Stimulated activated CD4-positive, alpha-beta T cell treated with anti-CD3 and anti-CD28 coated beads, Interleukin-1b, Interleukin-23, amount 100 ng/mL, for 48 hours (primary cell): Measurements from ENCODE around the gene RAP1GAP.
A peak's percentile ranks its signal among the peaks of the same experiment; 100 is the strongest.
"Not testable (repeated sequence)": the region's sequence is repeated elsewhere in the genome, so short reads cannot be mapped to it uniquely, and the experiment has no call there.

Experiments used
- DNase-seq: peaks from one replicate; pipeline ENCODE4 v3.0.0-alpha.2; 2020

Gene RAP1GAP

GRCh38 chr1:21641967-21642739 lies 27.0 kb downstream of the RAP1GAP start:
- no peak for DNase-seq

GRCh38 chr1:21641537-21641936 lies 27.6 kb downstream of the RAP1GAP start:
- no peak for DNase-seq

DNA sequence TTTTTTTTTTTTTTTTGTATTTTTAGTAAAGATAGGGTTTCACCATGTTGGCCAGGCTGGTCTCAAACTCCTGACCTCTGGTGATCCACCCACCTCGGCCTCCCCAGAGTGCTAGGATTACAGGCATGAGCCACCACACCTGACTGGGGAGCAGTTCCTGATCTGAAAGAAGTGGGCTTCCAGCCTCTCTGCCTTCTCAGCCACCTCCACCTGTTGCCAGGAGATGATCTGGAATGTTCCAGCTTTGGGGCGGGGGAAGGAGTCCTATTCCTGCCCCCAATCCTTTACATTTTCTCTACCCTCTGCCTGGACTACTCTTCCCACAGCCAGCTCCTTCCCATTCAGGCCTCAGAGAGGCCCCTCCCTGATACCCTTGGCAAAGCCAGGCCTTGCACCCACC lies 28.1 kb downstream of the RAP1GAP start:
- no peak for DNase-seq

DNA sequence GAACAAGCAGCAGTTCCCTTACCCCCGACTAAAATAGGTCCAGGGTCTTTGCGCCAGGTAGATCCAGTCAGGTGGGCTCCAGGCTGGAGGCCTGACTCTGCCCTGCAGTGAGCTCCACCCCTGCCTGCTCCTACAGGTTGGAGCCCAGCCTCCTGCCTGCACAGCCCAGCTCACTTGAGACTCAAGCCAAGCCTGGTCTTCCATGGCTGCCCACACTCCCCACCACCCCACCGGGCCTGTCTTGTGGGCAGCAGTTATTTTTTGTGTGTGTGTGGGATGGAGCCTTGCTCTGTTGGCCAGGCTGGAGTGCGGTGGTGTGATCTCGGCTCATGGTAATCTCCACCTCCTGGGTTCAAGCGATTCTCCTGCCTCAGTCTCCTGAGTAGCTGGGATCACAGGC lies 28.5 kb downstream of the RAP1GAP start:
- DNase-seq = no peak

- DNase-seq = no peak
Measured at GRCh38 chr1:21639594-21640041, 29.5 kb downstream of the RAP1GAP start.

DNA sequence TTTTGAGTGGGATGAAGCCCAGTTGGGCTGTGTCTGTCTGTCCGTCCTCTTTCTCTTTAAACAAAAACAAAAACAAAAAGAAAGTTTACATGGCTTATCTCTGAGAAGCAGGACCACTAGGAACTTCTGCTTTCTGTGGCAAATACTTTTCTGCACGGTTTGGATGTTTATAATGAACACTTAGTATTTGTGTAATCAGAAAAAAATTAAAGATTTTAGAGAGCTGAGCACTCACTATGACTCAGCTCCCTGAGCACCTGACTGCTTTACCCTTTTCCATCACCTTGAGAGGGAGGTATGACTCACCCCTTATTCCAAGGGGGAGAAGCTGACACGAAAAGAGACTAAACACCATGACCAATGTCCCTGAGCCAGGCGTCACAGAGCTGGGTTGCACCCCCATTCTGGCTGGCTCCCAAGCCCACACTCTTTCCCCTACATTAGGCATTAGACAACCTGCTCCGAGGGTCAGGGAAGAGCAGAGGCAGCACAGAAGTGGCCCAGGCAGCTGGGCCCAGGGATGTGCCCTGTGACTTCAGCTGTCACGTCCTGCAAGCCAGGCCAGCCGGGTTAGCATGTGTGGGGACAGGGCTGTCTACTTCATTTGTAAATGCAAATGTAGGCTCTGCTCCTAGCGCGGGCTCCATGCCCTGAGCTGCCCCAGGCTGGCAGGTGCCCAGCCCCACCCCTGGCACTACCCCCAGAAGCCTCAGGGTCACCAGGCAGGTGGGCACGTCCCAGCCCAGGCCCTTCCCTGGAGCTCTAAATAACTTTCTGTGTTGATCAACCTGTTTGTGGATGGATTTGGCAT lies 30.4 kb downstream of the RAP1GAP start:
- DNase-seq = peak; percentile 12

- DNase-seq = no peak
Measured at GRCh38 chr1:21637514-21637913, 31.6 kb downstream of the RAP1GAP start.

DNA sequence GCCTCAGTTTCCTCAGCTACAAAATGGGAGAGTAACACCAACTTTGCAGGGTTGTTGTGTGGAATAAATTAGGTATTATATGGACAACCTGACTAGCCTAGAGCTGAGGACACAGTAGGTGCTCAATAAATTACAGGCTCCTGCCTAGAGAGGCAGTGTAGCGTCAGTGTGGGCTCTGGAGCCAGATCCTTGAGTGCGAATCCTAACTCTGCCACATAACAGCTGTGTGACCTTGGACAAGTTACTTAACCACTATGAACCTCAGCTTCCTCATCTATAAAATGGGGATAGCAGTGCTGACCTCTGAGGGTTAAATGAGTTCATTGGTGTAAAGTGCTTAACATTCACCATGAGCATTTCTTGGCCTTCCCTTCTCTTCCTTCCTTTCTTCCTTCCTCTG lies 33.1 kb downstream of the RAP1GAP start:
- no peak for DNase-seq

DNA sequence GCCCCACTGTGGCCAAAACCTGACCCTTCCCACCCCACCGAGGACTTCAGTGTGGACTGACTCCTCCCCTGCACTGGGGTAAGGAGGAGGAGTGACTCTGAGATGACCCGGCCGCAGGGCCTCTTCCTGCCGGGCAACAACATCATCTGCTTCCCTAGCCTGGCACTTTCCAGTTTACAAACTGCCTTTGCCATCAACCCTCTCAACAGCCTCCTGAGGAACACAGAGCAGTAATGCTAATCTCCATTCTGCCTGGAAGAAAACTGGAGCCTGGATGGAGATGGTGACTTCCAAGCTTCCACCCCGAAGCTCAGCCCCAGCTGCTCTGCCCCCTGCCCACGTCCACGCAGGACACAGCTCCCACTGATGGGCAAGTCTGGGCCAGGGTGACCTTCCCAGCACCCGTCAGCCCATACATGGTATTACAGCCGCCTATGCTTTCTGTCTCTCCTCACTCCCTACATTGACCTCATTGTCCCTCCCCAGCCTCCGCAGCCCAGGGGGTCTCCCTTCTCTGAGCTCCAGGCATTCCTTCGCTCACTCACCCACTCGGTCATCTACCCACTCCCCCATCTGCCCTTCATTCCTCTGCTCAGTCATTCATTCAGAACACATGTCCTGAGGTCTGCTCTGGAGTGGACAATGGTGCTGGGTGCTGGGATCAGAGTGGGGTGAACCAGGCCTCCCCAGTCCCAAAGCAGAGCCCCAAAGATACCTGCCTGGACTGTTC lies 34.2 kb downstream of the RAP1GAP start:
- DNase-seq = no peak

GRCh38 chr1:21633992-21634805 lies 35.0 kb downstream of the RAP1GAP start:
- DNase-seq = no peak

- DNase-seq = no peak
Measured at GRCh38 chr1:21633141-21633755, 35.9 kb downstream of the RAP1GAP start.

- DNase-seq = no peak
Measured at GRCh38 chr1:21631944-21632887, 36.9 kb downstream of the RAP1GAP start.

GRCh38 chr1:21631590-21631943 lies 37.6 kb downstream of the RAP1GAP start:
- not testable (repeated sequence) for DNase-seq

GRCh38 chr1:21630571-21631343 lies 38.4 kb downstream of the RAP1GAP start:
- DNase-seq = no peak

DNA sequence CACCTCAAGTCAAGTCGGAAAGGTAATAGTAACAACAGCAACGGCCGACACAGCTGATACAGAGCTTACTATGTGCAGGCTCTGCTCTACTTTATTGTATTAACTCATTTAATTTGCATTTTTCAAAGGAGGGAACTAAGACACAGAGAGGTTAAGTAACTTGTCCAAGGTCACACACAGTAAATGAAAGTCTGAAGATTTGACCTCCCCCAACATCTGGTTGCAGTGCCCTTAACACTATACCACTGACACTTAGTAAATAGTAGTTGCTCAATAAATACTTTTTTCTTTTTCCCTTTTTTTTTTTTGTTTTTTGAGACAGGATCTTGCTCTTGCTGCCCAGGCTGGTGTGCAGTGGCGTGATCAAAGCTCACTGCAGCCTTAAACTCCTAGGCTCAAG lies 39.2 kb downstream of the RAP1GAP start:
- no peak for DNase-seq

- no peak for DNase-seq
Measured at GRCh38 chr1:21628798-21629393, 40.3 kb downstream of the RAP1GAP start.

DNA sequence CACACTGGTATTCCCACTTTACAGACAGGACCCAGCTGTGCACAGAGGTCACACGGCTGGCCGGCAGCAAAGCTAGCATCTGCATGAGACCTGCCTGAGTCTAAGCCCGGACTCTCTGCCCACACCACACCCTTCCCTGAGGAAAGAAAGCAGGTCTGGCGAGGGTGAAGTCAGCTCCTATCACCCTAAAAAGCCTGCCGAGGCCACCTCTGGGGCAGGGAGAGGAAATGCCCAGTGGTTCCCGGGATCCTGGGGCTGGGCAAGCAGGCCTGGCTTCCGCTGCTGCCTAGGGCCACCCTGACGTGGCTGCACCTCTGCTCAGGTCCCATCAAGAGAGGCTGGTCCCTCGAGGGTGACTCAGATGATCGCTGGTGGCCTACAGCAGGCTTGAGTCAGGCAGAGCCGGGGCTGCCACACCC lies 42.2 kb downstream of the RAP1GAP start:
- DNase-seq = no peak

DNA sequence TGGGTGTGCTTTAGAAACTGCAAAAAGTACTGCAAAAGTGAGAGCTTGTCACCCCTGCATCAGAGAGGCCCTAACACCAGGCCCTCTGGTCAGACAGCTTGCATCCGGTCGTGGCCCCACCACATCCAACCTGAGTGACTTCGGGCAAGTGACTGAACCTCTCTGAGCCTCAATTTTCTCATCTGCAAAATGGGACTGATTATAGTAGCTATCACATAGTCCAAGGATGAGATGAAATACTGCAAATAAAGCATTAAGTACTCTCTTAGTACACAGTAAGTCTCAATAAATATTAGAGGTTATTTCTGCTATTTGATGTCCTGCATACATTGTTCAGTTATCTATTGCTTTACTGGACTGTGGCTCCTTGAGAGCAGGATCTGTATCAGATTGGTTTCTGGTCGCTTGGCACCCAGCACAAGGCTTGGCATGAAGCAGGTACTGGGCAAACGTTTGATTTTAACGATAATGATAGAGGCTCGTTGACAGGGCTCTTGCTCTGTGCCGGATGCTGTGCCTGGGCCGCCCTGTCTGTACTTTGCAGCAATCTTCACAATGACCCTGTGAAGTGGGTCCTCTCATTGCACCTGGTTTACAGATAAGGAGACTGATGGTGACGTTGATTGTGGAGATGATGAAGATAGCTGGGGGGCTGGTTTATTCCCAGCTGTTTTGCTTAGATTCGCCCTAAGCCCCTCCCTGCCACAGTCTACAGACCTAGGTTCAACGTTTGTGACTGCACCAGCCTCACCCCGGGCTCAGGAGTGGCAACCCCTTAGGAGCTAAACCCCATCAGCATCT lies 43.6 kb downstream of the RAP1GAP start:
- DNase-seq = no peak
